IPS DF 4.7 (cell line): ENCODE data around the gene SLITRK6.
"Not testable (repeated sequence)": the region's sequence is repeated elsewhere in the genome, so short reads cannot be mapped to it uniquely, and the experiment has no call there.

Experiments
- DNase-seq: peaks from one replicate; pipeline ENCODE4 v3.0.0-alpha.2; 2013; ENCODE audit warnings: low spot score; ENCODE audit errors: extremely low read depth

The SLITRK6 gene, protein sequence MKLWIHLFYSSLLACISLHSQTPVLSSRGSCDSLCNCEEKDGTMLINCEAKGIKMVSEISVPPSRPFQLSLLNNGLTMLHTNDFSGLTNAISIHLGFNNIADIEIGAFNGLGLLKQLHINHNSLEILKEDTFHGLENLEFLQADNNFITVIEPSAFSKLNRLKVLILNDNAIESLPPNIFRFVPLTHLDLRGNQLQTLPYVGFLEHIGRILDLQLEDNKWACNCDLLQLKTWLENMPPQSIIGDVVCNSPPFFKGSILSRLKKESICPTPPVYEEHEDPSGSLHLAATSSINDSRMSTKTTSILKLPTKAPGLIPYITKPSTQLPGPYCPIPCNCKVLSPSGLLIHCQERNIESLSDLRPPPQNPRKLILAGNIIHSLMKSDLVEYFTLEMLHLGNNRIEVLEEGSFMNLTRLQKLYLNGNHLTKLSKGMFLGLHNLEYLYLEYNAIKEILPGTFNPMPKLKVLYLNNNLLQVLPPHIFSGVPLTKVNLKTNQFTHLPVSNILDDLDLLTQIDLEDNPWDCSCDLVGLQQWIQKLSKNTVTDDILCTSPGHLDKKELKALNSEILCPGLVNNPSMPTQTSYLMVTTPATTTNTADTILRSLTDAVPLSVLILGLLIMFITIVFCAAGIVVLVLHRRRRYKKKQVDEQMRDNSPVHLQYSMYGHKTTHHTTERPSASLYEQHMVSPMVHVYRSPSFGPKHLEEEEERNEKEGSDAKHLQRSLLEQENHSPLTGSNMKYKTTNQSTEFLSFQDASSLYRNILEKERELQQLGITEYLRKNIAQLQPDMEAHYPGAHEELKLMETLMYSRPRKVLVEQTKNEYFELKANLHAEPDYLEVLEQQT

DNA sequence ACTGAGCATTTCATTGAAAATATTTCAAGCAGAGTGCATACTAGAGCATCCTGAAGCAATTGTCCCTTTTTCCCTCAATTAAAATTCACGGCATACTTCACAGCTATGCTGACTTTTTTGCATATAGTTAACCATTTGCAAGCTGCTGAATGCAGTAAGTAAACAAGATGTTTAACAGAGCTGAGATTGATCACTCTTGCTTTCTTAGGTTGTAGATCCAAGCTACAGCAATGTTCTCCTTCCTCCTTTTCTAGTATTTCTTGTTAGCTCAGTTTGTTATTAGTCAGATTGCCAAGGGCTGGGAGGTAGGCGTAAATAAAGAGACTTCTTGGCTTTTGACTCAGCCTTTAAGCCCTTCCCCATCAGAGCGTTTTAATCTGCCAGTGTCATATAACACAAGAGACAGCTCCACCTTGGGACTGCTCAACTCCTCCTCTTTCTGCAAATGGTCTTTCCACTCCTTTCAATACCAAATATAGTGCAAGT, at the start of gene SLITRK6:
Gene SLITRK6, minus strand, starts transcription at position 323 of the 486 bp plus-strand sequence. CDS start 2,911 bp downstream, outside the sequence.
- DNase-seq: peak; percentile 16

DNA sequence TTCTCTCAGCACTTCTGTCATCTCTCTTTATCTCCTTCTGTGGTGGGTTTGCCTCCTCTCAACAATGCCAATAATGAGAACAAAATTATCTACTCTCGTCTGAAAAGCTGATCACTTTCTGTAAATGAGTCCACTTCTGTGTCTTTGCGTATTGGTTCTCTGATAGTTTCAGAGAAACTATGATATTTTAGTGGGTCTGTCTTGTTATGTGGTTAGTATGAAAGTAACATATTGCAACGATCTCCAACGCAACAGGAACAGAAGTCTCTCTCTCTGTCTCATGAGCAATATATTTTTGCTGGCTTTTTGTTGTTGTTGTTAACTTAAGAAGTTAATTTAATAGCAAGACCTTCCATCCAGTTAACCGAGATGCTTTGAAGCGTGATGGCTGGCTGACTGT, 47.8 kb upstream of the SLITRK6 start:
- DNase-seq: no peak

DNA sequence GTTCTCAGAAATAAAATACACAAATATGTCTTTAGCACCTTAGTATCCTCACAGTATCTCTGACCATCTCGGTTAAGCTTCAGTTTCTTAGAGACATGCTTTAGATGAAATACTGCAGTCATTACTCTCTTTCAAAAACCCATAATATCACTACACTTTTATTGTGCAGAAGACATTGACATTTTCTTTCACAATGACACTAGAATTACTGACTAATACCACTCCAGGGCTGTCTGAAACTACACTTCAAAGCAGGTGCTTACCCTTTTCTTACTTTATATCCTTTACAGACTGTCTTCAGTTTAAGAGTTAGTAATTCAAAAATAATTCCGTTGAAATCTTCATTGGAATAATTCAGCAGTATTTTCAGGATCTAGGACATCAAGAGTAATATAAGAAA, 42.2 kb upstream of the SLITRK6 start:
- no peak for DNase-seq

DNA sequence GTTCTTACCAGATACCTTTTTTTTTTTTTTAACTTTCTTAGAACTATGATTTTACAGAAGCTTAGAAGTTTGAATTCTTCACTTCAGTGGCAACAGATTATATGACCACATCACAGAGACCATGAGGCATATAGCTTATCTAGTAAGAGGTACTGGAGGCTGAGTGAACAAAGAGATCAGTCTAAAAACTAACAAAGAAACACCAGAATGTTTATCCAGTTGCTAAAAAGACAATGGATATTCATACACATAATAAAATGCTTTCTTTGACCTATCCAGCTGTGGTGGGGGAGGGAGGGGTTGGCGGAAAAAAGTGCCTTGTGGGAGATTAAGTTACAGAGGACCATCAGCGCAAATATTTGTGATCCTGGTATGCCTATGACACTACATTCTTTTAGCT, 34.7 kb upstream of the SLITRK6 start:
- no peak for DNase-seq

DNA sequence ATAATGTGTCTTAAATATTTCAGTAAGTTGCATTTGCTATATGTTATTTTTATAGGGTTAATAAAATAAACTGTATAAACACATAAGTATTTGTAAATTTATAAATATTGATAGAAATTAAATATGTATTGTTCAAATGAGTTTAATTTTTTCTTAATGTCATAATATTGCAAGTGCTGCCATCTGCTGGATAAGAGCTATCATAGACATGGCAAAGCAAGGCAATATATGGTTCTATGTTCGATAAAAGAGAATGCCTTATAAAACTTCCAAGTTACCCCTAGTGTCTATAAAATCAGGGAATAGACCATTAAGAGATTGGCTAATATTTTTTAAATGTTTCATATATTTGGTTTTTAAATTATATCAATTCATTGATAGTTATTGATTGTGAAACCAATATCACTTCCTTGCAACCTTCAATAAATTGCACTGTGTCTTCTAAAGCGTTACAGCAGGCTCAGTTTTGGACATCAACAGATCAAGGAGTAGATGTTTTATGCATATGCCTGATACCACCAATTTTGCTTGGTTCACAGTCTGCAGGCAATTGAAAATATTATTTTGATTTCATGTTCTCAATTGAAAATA, 29.0 kb upstream of the SLITRK6 start:
- DNase-seq: no peak

DNA sequence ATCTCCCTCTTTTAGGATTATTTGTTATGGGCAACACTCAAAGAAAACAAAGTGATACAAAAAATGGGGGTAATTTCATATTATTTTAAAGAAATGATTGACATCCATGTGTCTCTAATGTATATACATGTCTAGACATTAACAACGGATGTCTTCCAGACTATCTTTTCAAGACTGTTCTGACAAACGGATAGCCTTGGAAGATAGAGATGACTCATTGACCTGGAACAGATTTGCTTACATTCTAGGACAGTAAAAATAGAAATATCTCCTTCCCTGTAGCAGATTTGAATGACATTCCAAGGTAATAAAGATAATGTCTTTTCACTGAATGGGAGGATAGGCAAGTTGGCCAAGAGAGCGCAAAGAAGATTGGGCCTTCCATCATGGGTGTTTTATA, 26.2 kb upstream of the SLITRK6 start:
- no peak for DNase-seq

DNA sequence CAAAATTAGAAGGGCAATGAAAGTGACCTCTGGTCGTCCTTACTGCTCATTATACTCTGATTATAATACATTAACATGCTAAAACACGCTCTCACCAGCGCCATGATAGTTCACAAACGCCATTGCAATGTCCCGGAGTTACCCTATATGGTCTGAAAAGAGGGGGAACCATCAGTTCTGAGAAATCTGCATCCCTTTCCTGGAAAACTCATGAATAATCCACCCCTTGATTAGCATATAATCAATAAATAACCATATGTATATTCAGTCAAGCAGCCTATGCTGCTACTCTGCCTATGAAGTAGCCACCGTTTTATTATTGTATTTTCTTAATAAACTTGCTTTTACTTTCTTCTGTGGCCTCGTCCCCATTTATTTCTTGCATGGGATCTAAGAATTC, 24.6 kb upstream of the SLITRK6 start:
- DNase-seq: no peak

DNA sequence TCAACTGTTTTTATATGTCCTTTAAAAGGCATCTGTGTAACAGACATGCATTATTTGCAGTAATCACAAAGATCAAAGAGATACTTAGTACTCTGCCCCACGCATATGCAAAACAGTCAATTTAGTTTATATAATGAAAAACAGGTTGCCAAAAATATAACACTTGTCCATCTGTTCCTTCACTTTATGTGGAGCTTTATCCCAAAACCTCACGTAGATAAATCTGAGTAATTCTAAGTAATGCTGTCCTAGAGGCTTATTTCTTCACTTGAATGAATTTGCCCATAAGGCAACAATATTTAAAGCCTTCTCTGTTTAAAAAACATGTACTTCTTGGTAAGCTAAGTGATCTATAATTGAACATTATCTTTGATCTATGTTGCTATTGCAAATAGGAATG, 20.3 kb upstream of the SLITRK6 start:
- DNase-seq: no peak

DNA sequence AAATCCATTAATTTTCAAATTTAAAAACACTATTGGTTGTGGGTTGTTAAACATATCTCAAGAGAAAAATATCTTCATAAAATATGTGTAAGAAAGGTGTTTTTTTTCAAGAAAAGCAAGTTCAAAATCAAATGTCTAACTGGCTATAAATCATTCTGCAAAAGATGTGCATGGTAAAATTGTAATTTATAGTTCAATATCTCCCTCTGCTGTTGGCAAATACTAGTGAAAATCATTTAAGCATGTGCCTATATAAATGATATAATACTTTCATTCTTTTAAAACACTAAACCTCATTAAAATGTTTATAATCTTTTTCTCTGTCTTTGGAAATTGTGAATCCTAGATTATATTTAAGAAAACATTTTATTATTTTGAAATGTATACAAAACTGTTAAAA, 17.2 kb upstream of the SLITRK6 start:
- no peak for DNase-seq

DNA sequence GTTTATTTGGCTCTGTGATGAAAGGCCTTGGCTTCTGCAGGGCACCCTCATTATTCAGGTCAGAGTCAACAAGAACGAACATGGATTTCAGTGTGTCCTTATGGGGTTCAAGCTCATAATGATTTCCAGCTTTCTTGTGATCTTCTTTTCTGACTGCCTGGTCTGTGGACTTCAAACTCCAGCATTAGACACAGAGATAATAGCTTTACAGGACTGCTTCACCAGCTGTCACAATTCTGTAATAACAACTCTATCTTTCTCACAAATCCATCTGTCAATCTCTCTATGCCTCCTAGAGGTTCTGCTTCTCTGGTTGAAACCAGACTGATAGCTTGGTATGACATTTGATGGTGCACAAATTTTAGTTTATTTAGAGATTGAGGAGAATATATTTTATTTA, 13.1 kb upstream of the SLITRK6 start:
- DNase-seq: no peak

DNA sequence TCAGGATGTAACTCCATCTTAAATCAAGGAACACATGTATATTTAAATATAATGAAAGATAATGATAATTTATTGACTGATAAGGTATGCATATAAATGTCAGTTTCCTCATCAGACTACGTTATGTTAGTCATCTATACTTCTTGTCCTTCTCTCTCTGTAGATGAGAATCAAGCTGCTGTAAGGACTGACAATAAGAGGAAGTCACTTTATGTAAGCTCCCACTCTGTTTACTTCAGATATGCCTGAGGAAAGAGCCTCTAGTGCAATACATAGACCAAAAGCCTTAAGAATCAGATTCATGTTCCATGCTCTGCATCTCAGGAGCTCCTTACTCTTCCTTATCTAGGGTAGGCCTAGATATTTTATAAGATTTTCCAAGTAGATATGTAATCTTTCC, 9.6 kb upstream of the SLITRK6 start:
- DNase-seq: no peak

DNA sequence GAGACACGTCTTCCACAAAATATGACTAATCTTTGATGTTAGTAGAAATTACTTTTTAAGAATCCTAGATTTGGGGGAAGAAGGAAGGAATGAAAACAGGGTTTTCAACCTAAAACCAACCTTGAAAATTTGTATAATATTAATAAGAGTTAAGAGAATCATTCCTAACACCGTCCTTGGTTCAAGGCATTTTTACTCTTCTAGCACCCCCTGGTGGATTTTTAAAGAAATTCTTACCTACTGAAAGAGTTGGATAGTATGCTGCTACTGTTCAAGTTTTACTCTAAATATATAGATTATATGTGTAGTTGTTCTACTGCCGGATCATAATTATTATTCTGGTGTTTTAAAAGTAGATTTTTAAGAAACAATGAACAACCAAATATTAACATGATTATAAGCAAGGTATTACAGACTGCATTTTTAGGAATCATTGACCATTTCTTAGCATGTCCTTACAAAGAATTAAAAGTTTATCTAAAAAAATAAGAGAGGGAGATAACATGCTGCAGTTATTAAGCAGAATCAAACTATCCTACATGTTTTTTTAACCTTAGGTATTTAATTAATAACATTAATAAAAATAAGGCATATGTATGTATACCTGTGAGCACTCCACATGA, 7.4 kb upstream of the SLITRK6 start:
- DNase-seq: no peak

DNA sequence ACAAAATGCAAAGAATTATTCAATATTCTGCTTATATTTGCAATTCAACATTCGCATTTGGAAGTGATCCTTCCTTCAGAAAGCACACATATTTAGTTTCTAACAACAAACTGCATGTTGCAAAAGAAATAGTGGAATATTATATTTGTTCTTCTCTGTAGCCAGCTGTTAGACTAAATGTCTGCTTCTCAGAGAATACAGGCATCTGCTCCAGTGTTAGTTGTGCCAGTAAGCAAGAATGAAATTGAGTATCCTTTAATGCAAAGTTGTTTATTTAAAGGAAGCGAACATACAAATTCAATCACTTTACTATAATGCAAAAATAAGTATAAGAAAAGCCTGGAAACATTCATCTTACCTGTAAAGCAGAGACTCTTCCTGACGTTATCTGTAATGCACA, 663 bp downstream of the SLITRK6 start:
- no peak for DNase-seq

DNA sequence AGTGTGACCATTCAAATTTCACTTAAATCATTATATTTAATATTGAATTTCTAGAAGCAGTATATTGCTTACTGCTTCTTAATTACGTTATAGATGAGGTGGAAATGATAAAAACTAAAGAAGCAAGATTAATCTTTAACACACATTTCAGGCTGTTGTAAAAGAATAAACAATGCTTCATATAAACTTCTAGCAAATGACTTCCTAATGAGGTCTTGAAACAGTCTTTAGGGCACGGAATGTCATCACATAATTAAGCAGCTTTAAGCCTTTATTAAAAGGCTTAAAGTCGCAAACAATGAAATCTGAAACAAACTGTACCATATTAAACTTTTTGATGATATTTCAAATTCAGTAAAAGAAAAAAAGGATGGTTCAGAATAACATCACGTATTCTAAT, 1.9 kb downstream of the SLITRK6 start:
- DNase-seq: no peak

DNA sequence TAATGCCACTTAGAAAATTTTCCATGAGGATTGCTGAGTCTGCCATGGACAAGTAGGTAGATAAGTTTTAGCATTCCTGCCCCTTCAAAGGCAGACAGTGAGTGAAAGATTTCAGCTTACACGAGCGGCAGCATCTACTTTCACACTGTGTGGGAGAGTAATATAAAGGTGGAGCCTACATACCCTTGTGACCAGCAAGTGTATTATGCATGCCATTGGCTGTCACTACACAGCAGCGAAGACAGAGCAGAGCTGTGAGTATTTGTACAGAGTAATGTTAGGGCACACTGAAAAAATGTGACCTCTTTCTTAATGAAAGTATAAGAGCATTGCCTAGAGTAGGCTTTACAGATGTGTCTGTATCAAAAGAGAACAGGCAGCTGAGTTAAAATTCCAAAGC, 14.0 kb downstream of the SLITRK6 start:
- DNase-seq: no peak

DNA sequence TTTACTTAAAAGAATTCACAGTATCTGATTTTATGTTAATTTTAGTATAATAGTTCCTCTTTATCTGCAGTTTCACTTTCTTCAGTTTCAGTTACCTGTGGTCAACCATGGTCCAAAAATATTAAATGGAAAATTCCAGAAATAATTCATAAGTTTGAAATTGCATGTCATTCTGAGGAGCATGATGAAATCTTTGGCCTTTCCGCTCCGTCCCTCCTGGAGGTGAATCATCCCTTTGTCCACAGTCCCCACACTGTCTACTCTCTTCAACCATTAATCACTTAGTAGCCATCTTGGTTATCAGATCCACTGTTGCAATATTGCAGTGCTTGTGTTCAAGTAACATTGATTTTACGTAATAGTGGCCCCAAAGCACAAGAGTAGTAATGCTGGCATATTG, 26.9 kb downstream of the SLITRK6 start:
- no peak for DNase-seq

DNA sequence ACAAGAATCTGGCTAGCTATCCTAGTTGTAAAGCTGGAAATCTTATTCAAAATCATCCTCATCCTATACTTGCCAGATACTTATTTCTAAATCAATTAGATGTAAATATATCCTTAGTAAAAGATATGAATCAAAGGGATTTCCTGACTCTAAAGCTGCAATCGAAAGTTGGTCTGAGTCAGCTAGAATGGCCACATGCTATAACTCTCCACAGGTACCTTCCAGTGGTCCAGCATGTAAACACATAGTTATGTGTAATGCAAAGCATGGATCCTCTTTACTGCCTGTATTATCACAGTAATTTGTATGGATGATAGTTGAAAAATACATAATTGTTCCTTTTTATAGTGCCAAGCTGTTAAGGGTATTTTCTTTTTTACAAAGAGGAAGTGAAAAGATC, 27.4 kb downstream of the SLITRK6 start:
- DNase-seq: no peak

DNA sequence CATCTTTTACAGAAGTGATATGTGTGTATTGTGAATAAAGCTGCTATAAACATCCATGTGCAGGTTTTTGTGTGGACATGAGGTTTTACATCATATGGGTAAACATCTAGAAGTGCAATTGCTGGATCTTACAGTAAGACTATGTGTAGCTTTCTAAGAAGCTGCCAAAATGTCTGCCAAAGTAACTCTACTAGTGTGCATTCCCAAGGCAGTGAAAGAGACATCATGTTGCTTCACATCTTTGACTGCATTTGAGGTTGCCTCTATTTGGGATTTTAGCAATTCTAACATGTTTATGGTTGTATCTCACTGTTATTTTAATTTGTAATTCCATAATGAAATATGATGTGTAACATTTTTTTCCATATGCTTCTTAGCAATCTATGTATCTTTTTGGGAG, 30.3 kb downstream of the SLITRK6 start:
- no peak for DNase-seq

DNA sequence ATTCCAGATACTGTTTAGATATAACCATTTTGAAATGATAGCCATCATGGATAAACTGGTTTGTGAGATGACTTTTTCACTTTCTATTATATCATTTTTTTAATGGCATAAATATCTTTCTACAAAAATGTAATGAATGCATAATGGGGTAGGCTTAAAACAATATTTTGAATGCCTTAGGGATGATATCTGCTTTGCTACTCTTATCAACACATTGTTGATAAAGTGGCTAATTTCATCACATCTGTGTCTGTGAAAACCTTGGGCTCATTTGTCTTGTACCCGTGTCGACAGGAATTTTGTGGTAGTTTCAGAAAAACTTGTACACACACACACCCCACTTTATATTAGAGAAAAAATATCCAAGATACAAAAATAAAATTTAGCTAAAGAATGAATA, 44.1 kb downstream of the SLITRK6 start:
- DNase-seq: no peak

DNA sequence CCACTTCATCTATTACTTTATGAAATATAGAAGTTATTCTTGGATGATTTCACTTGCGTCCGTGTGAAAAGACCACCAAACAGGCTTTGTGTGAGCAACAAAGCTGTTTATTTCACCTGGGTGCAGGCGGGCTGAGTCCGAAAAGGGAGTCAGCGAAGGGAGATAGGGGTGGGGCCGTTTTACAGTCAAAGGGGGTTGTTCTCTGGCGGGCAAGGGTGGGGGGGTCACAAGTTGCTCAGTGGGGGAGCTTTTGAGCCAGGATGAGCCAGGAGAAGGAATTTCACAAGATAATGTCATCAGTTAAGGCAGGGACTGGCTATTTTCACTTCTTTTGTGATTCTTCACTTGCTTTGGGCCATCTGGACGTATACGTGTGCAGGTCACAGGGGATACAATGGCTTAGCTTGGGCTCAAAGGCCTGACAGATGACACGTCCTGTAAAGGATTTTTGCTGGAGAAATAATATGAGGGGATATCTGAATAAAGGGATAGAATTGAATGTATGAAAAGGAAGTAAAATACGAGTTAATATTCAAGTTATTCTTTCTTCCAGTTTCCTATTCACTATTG, 55.9 kb downstream of the SLITRK6 start:
- DNase-seq: not testable (repeated sequence)
